ENCODE results near the gene ABCG1.

Gene ABCG1

GRCh38 chr21:42294273-42294880, 75.4 kb downstream of the ABCG1 start:
- H2AFZ ChIP-seq (ENCODE audit: low read length): no peak overlapping the region
- no peaks in the 10 kb centered on the region for H3K36me3 ChIP-seq (ENCODE audit: insufficient read depth, low read length)
- no peaks in the 10 kb centered on the region for H3K9me3 ChIP-seq (ENCODE audit: low read length)
- H3K4me3 ChIP-seq (ENCODE audit: low read depth, low read length, poor library complexity, severe bottlenecking): no peak overlapping the region
- H3K9ac ChIP-seq (ENCODE audit: low read length): no peak overlapping the region
- H4K20me1 ChIP-seq (ENCODE audit: insufficient read depth, low read length): no peaks in the 10 kb centered on the region
- no peaks in the 10 kb centered on the region for H3K9me2 ChIP-seq (ENCODE audit: low read depth, low read length)
- no peak overlapping the region for H3K4me2 ChIP-seq (ENCODE audit: low read length)
- H3K4me1 ChIP-seq (ENCODE audit: insufficient read depth, low read length, severe bottlenecking): no peaks in the 10 kb centered on the region
- no peak overlapping the region for H3K27ac ChIP-seq (ENCODE audit: low read depth, low read length, poor library complexity, severe bottlenecking)
- TF ChIP-seq EZH2 (IDR thresholded peaks at IDR 0.05; ENCODE audit: borderline replicate concordance, low read length) (no peak), CTCF (IDR thresholded peaks at IDR 0.05; ENCODE audit: low read length) (no peak)
- no peaks in the 10 kb centered on the region for H3K79me2 ChIP-seq (ENCODE audit: insufficient read depth, low read length)
- no peaks in the 10 kb centered on the region for H3F3A ChIP-seq (ENCODE audit: insufficient read depth, low read length)
- peaks cover 3% of the 10 kb centered on the region; the same call in 1 of the 2 replicates for H3K27me3 ChIP-seq (ENCODE audit: insufficient read depth, low read length)

DNA sequence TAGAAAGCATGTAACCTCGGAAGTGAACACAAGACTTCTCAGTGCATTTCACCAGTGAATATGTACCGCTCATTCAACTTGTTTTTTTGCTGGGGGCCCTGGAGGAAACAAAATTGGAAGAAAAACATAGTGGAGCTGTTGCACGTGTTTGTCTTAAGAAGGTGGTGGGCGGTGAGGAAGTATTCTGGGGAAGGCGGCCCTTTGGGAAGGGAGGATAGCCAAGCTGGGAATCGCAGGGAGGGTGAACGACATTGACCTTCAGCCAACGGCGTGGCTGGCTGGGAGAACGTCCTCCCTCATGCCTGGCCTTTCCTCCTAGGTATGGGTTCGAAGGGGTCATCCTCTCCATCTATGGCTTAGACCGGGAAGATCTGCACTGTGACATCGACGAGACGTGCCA, 76.9 kb downstream of the ABCG1 start:
- Histone ChIP-seq H3K4me1 (ENCODE audit: insufficient read depth, low read length, severe bottlenecking) (no peaks in the 10 kb centered on the region), H3F3A (ENCODE audit: insufficient read depth, low read length) (no peaks in the 10 kb centered on the region), H3K79me2 (ENCODE audit: insufficient read depth, low read length) (no peaks in the 10 kb centered on the region), H3K27ac (ENCODE audit: low read depth, low read length, poor library complexity, severe bottlenecking) (no peak overlapping the region), H3K9ac (ENCODE audit: low read length) (no peak overlapping the region), H3K4me2 (ENCODE audit: low read length) (no peak overlapping the region), H4K20me1 (ENCODE audit: insufficient read depth, low read length) (no peaks in the 10 kb centered on the region), H3K9me2 (ENCODE audit: low read depth, low read length) (no peaks in the 10 kb centered on the region), H3K36me3 (ENCODE audit: insufficient read depth, low read length) (no peaks in the 10 kb centered on the region), H3K27me3 (ENCODE audit: insufficient read depth, low read length) (peaks cover 3% of the 10 kb centered on the region; the same call in 1 of the 2 replicates), H3K4me3 (ENCODE audit: low read depth, low read length, poor library complexity, severe bottlenecking) (no peak overlapping the region), H3K9me3 (ENCODE audit: low read length) (no peaks in the 10 kb centered on the region), H2AFZ (ENCODE audit: low read length) (no peak overlapping the region)
- no peak for TF ChIP-seq CTCF (IDR thresholded peaks at IDR 0.05; ENCODE audit: low read length)
- no peak for TF ChIP-seq EZH2 (IDR thresholded peaks at IDR 0.05; ENCODE audit: borderline replicate concordance, low read length)

DNA sequence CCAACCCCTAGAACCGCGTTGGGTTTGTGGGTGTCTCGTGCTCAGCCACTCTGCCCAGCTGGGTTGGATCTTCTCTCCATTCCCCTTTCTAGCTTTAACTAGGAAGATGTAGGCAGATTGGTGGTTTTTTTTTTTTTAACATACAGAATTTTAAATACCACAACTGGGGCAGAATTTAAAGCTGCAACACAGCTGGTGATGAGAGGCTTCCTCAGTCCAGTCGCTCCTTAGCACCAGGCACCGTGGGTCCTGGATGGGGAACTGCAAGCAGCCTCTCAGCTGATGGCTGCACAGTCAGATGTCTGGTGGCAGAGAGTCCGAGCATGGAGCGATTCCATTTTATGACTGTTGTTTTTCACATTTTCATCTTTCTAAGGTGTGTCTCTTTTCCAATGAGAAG, 77.6 kb downstream of the ABCG1 start:
- Histone ChIP-seq H3K4me1 (ENCODE audit: insufficient read depth, low read length, severe bottlenecking) (no peaks in the 10 kb centered on the region), H3K4me3 (ENCODE audit: low read depth, low read length, poor library complexity, severe bottlenecking) (no peak overlapping the region), H3K9me3 (ENCODE audit: low read length) (no peaks in the 10 kb centered on the region), H3F3A (ENCODE audit: insufficient read depth, low read length) (no peaks in the 10 kb centered on the region), H3K27me3 (ENCODE audit: insufficient read depth, low read length) (peaks cover 3% of the 10 kb centered on the region; the same call in 1 of the 2 replicates), H3K36me3 (ENCODE audit: insufficient read depth, low read length) (no peaks in the 10 kb centered on the region), H3K9ac (ENCODE audit: low read length) (no peak overlapping the region), H4K20me1 (ENCODE audit: insufficient read depth, low read length) (no peaks in the 10 kb centered on the region), H3K79me2 (ENCODE audit: insufficient read depth, low read length) (no peaks in the 10 kb centered on the region), H3K9me2 (ENCODE audit: low read depth, low read length) (no peaks in the 10 kb centered on the region), H3K27ac (ENCODE audit: low read depth, low read length, poor library complexity, severe bottlenecking) (no peak overlapping the region), H3K4me2 (ENCODE audit: low read length) (no peak overlapping the region), H2AFZ (ENCODE audit: low read length) (no peak overlapping the region)
- TF ChIP-seq EZH2 (IDR thresholded peaks at IDR 0.05; ENCODE audit: borderline replicate concordance, low read length): no peak
- no peak for TF ChIP-seq CTCF (IDR thresholded peaks at IDR 0.05; ENCODE audit: low read length)

Measured in OCI-LY1 (cell line).